Caco-2 (cell line): ENCODE data around the gene SCYGR6. TPM values are rescaled to one million over a fixed set of nuclear protein-coding genes. Genes with fewer than 3 reads are reported as not detected.

ENCODE experiments used
- BruUV-seq: library from RNA; stranded (reverse); fragments of 400-500 nt; replicated peaks from 2 replicates; lab custom pipeline; 2021; lab: Mats Ljungman, UMichigan
- CTCF ChIA-PET: fragments of 300-600 bp; sonication (Branson Sonifier 250); formaldehyde crosslinking; loops from one replicate; lab custom pipeline; 2022; ENCODE audit warnings: antibody characterized with exemption; lab: Charles Lee
- POLR2A ChIA-PET: fragments of 300-600 bp; sonication (Branson Sonifier 250); formaldehyde crosslinking; loops from one replicate; lab custom pipeline; 2022; ENCODE audit warnings: antibody characterized with exemption; lab: Charles Lee
- DNase-seq, 2 experiments: peaks; one replicate each; pipeline versions ENCODE4 v3.0.0 to v3.0.0-alpha.2; 2020 to 2022
- H3K27me3 ChIP-seq: replicated peaks from 2 replicates; pipeline ENCODE4 v1.6.0; 2011; ENCODE audit warnings: low read length; ENCODE audit not compliant: control insufficient read depth, insufficient read depth
- H3K36me3 ChIP-seq: 2 replicates; pipeline ENCODE4 v1.5.1; 2011; ENCODE audit warnings: low read length; ENCODE audit not compliant: control insufficient read depth, insufficient read depth
- H3K4me1 ChIP-seq: fragments of 250-450 bp; sonication (Bioruptor Pico); 2 replicates; pipeline ENCODE4 v1.5.1; 2020; ENCODE audit warnings: mild to moderate bottlenecking
- H3K4me3 ChIP-seq: 2 replicates; pipeline ENCODE4 v1.5.1; 2011; ENCODE audit warnings: low read depth, mild to moderate bottlenecking, control low read depth, low read length
- H3K9me3 ChIP-seq: fragments of 250-450 bp; sonication (Bioruptor Pico); 2 replicates; pipeline ENCODE4 v1.5.1; 2020; ENCODE audit warnings: mild to moderate bottlenecking, moderate library complexity
- H3K27ac Mint-ChIP-seq: one replicate; pipeline ENCODE4 v1.8.0; 2022; ENCODE audit warnings: mixed read lengths; ENCODE audit not compliant: unreplicated experiment
- H3K27me3 Mint-ChIP-seq: one replicate; pipeline ENCODE4 v1.8.0; 2022; ENCODE audit warnings: mixed read lengths; ENCODE audit not compliant: insufficient read depth, unreplicated experiment
- H3K36me3 Mint-ChIP-seq: one replicate; pipeline ENCODE4 v1.8.0; 2022; ENCODE audit warnings: mild to moderate bottlenecking, mixed read lengths; ENCODE audit not compliant: insufficient read depth, unreplicated experiment
- H3K4me1 Mint-ChIP-seq: one replicate; pipeline ENCODE4 v1.8.0; 2022; ENCODE audit warnings: low read depth, mixed read lengths; ENCODE audit not compliant: unreplicated experiment
- H3K4me3 Mint-ChIP-seq: one replicate; pipeline ENCODE4 v1.8.0; 2022; ENCODE audit warnings: mild to moderate bottlenecking, moderate library complexity, mixed read lengths; ENCODE audit not compliant: unreplicated experiment
- H3K9me3 Mint-ChIP-seq: one replicate; pipeline ENCODE4 v1.8.0; 2022; ENCODE audit warnings: mixed read lengths; ENCODE audit not compliant: unreplicated experiment
- intact Hi-C: fragments of 100-400 bp; cut with micrococcal nuclease; formaldehyde crosslinking; loops from one replicate; pipeline ENCODE4 v1.10.0; 2022; ENCODE audit not compliant: unreplicated experiment
- total RNA-seq: library from RNA; stranded (reverse); gene quantifications from 2 replicates; pipeline ENCODE4 v1.2.3, GENCODE V29; 2022
- TF ChIP-seq, protein P1 (sequence below), 2 experiments: fragments of 200-600 bp in 1 of 2; IDR thresholded peaks; 1 replicate in 1 of 2; 2 replicates in 1 of 2; pipeline versions ENCODE4 v1.5.1 to v1.8.0; 2011 to 2022; ENCODE audit warnings: antibody characterized with exemption in 1 of 2, control low read depth in 1 of 2, inconsistent platforms in 1 of 2, low read depth in 1 of 2, low read length in 1 of 2, mild to moderate bottlenecking in 1 of 2, moderate library complexity in 1 of 2; ENCODE audit not compliant: insufficient read depth in 1 of 2, severe bottlenecking in 1 of 2, unreplicated experiment in 1 of 2

SCYGR6 gene
- total RNA-seq, 1 experiment from 2014 or later: not detected

DNA sequence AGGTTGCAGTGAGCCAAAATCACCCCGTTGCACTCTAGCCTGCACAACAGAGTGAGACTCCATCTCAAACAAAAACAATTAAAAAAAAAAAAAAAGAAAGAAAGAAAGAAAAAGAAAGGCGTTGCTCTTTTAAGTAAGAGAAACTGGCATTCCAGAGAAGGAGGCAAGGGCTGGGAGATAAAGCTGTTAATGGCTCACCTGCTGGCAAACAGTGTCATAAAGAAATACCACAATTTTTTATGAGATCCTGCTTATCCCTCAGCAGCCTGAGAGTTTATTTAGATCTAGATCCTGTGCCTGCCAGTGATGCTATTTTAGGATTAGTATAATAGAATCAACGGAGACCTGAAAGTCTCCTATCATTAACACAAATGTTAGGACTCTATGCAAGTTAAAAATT lies 23.0 kb downstream of the SCYGR6 start:
- peak; percentile 53 to 54 for DNase-seq
- Mint-ChIP-seq H3K9me3 (no peaks in the 10 kb centered on the region), H3K4me3 (peak overlapping the region; percentile 53), H3K27me3 (no peaks in the 10 kb centered on the region), H3K36me3 (peaks cover 91% of the 10 kb centered on the region), H3K4me1 (peaks cover 35% of the 10 kb centered on the region), H3K27ac (peak overlapping the region; percentile 84)
- POLR2A ChIA-PET: interaction anchor here (0.6 to 1.5 kb wide), 3 partner anchors 13 to 64 kb away, joined by 3 to 4 read pairs (median 3); no protein-coding TSS in a partner anchor
- no TSS peak for BruUV-seq
- Histone ChIP-seq H3K4me3 (no peak overlapping the region), H3K4me1 (peaks cover 43% of the 10 kb centered on the region), H3K27me3 (no peaks in the 10 kb centered on the region), H3K36me3 (peaks cover 7% of the 10 kb centered on the region), H3K9me3 (no peaks in the 10 kb centered on the region)
- TF ChIP-seq, protein P1, sequence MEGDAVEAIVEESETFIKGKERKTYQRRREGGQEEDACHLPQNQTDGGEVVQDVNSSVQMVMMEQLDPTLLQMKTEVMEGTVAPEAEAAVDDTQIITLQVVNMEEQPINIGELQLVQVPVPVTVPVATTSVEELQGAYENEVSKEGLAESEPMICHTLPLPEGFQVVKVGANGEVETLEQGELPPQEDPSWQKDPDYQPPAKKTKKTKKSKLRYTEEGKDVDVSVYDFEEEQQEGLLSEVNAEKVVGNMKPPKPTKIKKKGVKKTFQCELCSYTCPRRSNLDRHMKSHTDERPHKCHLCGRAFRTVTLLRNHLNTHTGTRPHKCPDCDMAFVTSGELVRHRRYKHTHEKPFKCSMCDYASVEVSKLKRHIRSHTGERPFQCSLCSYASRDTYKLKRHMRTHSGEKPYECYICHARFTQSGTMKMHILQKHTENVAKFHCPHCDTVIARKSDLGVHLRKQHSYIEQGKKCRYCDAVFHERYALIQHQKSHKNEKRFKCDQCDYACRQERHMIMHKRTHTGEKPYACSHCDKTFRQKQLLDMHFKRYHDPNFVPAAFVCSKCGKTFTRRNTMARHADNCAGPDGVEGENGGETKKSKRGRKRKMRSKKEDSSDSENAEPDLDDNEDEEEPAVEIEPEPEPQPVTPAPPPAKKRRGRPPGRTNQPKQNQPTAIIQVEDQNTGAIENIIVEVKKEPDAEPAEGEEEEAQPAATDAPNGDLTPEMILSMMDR (IDR thresholded peaks at IDR 0.05; ENCODE audit: insufficient read depth in 1 of 2, low read depth in 1 of 2, low read length in 1 of 2, severe bottlenecking in 1 of 2, unreplicated experiment in 1 of 2): no peak
- CTCF ChIA-PET: interaction anchor here (1.0 to 1.2 kb wide), 2 partner anchors 44 to 65 kb away, joined by 3 to 4 read pairs; no protein-coding TSS in a partner anchor
- intact Hi-C loops: loop anchor here (5.0 kb wide), 2 partner anchors 44 to 574 kb away; no protein-coding TSS in a partner anchor

DNA sequence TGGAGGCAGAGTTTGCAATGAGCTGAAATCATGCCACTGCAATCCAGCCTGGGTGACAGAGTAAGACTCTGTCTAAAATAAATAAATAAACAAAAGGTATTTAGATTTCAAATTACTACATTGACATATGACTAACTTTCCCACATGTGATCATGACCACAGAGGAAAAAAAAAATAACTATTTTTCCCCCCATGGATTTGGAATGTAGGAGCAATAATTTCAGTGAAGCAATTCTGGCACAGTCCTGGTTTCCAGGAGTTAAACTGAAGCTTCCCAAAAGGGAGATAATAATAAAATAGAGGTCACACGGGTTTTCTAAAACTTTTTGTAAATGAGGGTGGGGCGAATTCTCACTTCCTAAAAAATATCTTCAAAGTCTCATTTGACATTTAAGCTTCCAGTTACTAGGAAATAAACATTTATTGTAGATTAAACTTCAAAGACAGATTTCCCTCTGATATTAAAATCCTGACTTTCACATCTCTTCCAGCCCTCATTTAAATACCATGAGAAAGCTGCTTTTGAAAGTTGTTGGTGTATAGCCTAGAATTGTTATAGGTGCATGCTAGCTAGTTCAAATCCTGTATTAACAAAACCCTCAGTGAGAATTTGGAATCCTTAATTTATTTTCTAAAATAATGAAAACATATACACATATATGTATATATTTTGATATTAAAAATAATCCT lies 27.4 kb downstream of the SCYGR6 start:
- Histone ChIP-seq H3K27me3 (no peaks in the 10 kb centered on the region), H3K9me3 (no peaks in the 10 kb centered on the region), H3K36me3 (peaks cover 6% of the 10 kb centered on the region), H3K4me1 (peaks cover 16% of the 10 kb centered on the region), H3K4me3 (no peak overlapping the region)
- DNase-seq: no peak
- intact Hi-C loops: no loop called here
- TF ChIP-seq, protein P1 (IDR thresholded peaks at IDR 0.05; ENCODE audit: insufficient read depth in 1 of 2, low read depth in 1 of 2, low read length in 1 of 2, severe bottlenecking in 1 of 2, unreplicated experiment in 1 of 2): no peak
- Mint-ChIP-seq H3K27me3 (no peaks in the 10 kb centered on the region), H3K4me3 (no peak overlapping the region), H3K9me3 (no peaks in the 10 kb centered on the region), H3K36me3 (peaks cover 95% of the 10 kb centered on the region), H3K27ac (no peak overlapping the region), H3K4me1 (peaks cover 12% of the 10 kb centered on the region)
- ChIA-PET CTCF (no interaction called here), POLR2A (no interaction called here)
- BruUV-seq: no TSS peak

DNA sequence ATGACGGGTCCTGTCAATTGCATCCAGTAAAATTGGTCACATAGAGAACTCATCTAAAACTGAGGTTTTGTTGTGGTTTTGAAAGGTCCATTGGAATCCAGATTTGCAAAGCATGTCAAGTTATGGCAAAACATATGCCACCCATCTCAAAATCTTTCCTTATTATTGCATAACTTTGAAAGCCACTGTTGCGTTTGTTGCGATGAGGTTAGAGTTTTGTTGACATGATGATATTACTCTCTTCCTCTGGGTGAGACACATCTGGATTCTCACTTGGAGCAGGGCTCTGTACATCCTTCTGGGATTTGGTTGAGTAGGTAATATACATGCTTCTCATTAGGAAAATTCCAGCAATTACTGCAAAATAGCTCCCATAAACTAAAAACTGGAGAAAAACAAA lies 37.4 kb downstream of the SCYGR6 start:
- CTCF ChIA-PET: no interaction called here
- Histone ChIP-seq H3K36me3 (no peaks in the 10 kb centered on the region), H3K4me3 (no peak overlapping the region), H3K9me3 (no peaks in the 10 kb centered on the region), H3K27me3 (no peaks in the 10 kb centered on the region), H3K4me1 (no peaks in the 10 kb centered on the region)
- no TSS peak for BruUV-seq
- TF ChIP-seq, protein P1 (IDR thresholded peaks at IDR 0.05; ENCODE audit: insufficient read depth in 1 of 2, low read depth in 1 of 2, low read length in 1 of 2, severe bottlenecking in 1 of 2, unreplicated experiment in 1 of 2): no peak
- no peak for DNase-seq
- POLR2A ChIA-PET: no interaction called here
- Mint-ChIP-seq H3K4me3 (no peak overlapping the region), H3K36me3 (peaks cover 80% of the 10 kb centered on the region), H3K9me3 (no peaks in the 10 kb centered on the region), H3K27ac (no peak overlapping the region), H3K27me3 (no peaks in the 10 kb centered on the region), H3K4me1 (peaks cover 18% of the 10 kb centered on the region)
- intact Hi-C loops: no loop called here
